OCI-LY3 (cell line): ENCODE measurements around the gene ALDH2.

ENCODE experiments used
- CTCF ChIP-seq: fragments of 200-600, 300-600 bp; sonication (generic); IDR thresholded peaks from 2 replicates; pipeline ENCODE4 v1.5.1; 2014; ENCODE audit warnings: antibody characterized with exemption, low read length, low read depth
- EZH2phosphoT487 ChIP-seq: fragments of 200-600 bp; shearing (Covaris generic); IDR thresholded peaks from 2 replicates; pipeline ENCODE4 v1.6.1; 2018; ENCODE audit warnings: antibody characterized with exemption, mixed run types, low read depth

- no peak for TF ChIP-seq CTCF
- TF ChIP-seq EZH2phosphoT487, result no peak
Observed at GRCh38 chr12:111826316-111826715, 59.6 kb downstream of the ALDH2 start.
